Amniotic stem cell (primary cell): Measurements from ENCODE around the gene CDK5R1.
"Not testable (repeated sequence)": the region's sequence is repeated elsewhere in the genome, so short reads cannot be mapped to it uniquely, and the experiment has no call there.

Source experiments
- DNase-seq: peaks from one replicate; lab custom pipeline; 2025; lab: John Stamatoyannopoulos, UW

The CDK5R1 gene

GRCh38 chr17:32486701-32487472 is at the start of gene CDK5R1:
Gene CDK5R1, plus strand, starts transcription at chr17:32486993. Its CDS starts 628 bp downstream, at chr17:32487621.
- peak; percentile 17 for DNase-seq

- no peak for DNase-seq
Observed at GRCh38 chr17:32440722-32441121, 46.1 kb upstream of the CDK5R1 start.

- no peak for DNase-seq
Observed at GRCh38 chr17:32441886-32442285, 44.9 kb upstream of the CDK5R1 start.

DNA sequence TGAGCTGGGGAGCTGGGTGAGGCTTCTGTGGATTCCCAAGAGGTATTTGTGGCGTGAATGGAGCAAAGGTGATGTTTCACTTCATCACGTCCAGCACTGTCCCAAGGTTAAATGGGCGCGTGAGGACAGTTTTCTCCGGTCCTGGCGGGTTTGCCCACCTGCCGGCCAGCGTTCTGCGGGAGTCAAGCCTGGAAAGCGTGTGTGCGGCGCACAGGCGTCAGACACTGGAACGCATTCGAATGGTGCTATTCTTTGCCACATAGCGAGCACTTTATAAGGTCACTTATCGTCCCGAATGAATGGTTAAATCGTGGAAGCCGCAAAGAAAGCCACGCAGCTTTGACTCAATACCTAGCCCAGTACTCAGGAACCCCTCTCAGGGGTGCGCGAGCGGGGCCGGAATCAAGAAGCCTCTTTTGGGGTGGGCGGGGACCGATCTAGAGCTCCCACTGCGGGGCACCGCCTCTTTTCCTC is 42.9 kb upstream of the CDK5R1 start:
- DNase-seq, result no peak

GRCh38 chr17:32444301-32445073 is 42.3 kb upstream of the CDK5R1 start, which contains the start of gene PSMD11:
Gene PSMD11, plus strand, starts transcription at chr17:32444510. Its CDS starts 14 bp downstream, at chr17:32444524.
- DNase-seq, result peak; percentile 95

GRCh38 chr17:32445074-32445415 is 41.7 kb upstream of the CDK5R1 start:
- no peak for DNase-seq

DNA sequence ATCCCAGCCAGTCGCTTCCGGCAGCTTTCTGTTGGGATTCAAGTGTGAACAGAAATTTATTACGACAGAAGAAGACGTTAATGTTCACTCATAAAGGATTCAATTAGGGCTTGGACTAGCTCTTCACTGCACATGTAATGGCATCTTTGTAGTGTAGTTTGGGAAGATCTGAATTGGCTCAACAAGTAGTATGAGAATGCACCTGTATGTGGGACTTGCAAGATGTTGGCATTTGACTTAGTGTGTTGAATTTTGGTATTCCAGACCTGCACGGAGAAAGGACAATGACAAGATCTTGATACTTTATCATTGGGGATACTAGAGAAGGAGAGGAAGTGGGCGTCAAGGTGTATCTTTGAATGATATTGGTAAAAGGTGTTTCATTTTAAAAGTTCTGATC is 41.3 kb upstream of the CDK5R1 start:
- DNase-seq, result no peak

- DNase-seq, result no peak
Observed at GRCh38 chr17:32445971-32446370, 40.8 kb upstream of the CDK5R1 start.

GRCh38 chr17:32446949-32447348 is 39.8 kb upstream of the CDK5R1 start:
- no peak for DNase-seq

GRCh38 chr17:32449963-32450362 is 36.8 kb upstream of the CDK5R1 start:
- DNase-seq, result no peak

- not testable (repeated sequence) for DNase-seq
Observed at GRCh38 chr17:32450379-32450778, 36.4 kb upstream of the CDK5R1 start.

GRCh38 chr17:32451879-32452278 is 34.9 kb upstream of the CDK5R1 start:
- no peak for DNase-seq

DNA sequence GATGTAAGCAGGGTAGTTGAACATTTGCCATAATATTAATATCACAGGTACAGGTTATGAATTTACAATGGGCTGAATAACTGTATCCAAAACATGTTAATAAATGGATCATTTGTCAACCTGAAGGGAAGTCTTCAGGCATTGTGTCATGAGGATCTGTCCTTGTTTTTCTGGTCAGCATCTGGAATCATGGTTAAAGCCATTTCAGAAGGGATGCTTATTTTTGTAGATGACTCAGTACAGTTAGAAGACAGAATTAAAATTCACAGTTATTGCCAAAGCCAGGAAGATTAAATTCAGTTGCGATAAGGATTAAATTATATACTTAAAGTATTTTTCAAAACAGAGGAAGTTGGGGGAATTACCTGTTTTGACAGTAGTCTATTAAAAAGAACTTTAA is 34.5 kb upstream of the CDK5R1 start:
- DNase-seq, result no peak

DNA sequence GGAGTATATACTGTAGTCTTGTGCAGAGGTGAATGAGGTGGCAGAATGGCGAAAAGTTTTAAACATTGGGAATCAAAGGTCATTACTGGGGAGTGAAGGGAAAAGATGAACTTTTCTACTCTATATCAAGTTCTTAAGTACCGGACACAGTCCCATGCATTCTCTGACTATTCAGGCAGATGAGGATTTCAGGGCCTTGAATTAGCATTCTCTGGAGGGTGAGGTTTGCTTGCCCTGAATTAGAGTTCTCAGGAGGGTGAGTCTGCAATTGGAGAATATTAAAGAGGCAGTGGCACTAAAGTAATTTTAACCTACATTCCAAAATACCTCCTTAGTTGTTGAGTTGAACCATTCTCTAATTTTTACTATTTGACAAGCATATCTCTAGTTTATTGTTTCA is 33.4 kb upstream of the CDK5R1 start:
- no peak for DNase-seq

DNA sequence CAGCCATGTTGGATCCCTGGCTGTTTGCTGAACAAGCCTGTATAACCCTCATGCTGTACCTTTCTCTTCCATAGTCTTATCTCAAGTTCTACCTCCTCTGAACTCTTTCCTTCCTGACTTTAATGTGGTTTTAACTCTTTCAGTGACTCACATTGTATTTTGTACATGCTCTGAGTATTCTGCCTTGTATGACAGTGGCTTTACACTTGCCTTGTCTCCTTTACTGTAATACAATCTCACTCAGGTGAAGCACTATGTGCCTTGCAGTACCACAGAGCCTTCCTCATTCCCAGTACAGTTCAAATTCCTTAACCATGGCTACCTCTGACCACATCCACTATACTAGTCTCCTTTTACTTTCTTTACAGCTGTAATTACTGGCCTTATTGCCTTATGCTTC is 28.4 kb upstream of the CDK5R1 start:
- no peak for DNase-seq

GRCh38 chr17:32460054-32460453 is 26.7 kb upstream of the CDK5R1 start:
- no peak for DNase-seq

- no peak for DNase-seq
Observed at GRCh38 chr17:32461498-32461852, 25.3 kb upstream of the CDK5R1 start.

- DNase-seq, result no peak
Observed at GRCh38 chr17:32461853-32462617, 24.8 kb upstream of the CDK5R1 start.

DNA sequence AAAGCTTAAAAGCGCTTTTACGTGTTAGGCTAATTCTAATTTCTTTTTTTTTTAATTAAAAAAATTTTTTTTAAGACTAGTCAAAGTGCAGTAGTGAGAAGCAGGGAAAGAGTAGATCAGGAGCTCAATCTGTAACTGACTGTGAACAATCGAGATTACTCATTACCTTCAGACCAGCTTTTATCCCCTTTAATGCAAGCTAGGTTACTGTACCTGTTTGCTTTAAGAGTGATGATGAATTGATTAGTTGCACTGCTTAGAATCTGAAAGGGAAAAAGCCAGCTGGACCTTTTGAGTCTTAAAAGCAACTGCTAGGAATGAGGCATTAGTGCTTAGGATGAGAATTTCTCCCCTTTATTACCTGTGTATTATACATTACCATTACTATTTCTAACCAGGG is 23.5 kb upstream of the CDK5R1 start:
- no peak for DNase-seq

DNA sequence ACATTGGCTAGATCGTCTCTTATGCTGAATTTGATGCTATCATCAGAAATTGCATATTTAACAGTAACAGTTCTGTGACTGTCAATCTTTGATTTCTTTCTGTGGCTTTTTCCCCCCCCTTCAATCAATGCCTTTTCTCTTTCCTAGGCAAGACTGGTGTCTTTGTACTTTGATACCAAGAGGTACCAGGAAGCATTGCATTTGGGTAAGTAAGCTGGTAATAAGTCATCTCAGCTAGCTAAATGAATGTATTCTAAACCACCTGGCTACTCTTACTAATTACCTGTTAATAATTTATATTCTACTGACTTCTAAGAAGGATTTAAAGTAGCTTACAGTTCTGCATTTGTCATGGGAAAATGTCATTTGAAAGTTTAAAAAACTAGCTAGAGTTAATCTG is 22.4 kb upstream of the CDK5R1 start:
- DNase-seq, result no peak

DNA sequence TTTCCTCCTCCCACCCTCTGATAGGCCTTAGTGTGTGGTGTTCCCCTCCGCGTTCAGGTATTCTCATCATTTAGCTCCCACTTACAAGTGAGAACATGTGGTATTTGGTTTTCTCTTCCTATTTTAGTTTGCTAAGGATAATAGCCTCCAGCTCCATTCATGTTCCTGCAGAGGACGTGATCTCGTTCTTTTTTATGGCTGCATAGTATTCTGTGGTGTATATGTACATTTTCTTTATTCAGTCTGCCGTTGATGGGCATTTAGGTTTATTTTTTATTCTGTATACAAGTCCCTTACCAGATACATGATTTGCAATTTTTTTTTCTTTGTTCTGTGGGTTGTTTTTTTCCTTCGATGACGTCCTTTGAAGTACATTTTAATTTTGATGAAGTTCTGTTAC is 18.8 kb upstream of the CDK5R1 start:
- DNase-seq, result no peak

DNA sequence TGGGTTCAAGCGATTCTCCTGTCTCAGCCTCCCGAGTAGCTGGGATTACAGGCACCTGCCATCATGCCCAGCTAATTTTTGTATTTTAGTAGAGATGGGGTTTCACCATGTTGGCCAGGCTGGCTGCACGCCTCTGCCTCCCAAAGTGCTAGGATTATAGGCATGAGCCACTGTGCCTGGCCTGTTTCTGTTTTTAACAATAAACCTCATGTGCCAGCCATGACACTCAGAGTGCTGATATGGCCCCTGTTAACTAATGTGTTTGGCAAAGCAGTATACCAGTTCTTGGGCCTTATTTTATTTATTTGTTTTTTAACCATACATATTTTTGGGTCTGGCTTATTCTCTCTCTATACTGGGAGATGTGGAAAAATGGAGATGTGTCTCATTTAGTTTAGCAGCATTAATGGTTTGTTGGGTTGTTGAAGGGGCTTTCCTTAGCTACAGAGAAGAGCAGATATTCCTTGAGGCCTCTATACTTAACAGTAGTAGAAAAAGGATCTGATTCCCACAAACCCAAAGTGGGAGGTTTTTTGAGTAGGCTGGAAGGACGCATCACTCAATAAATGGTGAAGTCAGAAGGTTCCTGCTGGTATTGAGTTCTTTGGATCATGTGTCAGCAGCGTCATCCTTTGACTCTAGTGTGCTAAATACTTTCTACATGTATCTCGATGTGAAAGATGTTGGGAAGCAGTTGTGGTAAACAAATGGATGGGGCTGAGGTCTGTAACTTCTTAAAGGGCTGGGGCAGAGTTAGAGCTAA is 16.2 kb upstream of the CDK5R1 start:
- DNase-seq, result no peak
